ENCODE measurements around the gene EID3.
"Not testable (repeated sequence)": the region's sequence is repeated elsewhere in the genome, so short reads cannot be mapped to it uniquely, and the experiment has no call there.

Gene EID3

GRCh38 chr12:104313568-104314241 is 10.2 kb downstream of the EID3 start:
- no peak for DNase-seq

- no peak for DNase-seq
Observed at GRCh38 chr12:104314242-104314614, 10.7 kb downstream of the EID3 start.

GRCh38 chr12:104315326-104316224 is 12.0 kb downstream of the EID3 start:
- no peak for DNase-seq

GRCh38 chr12:104316936-104317335 is 13.4 kb downstream of the EID3 start:
- DNase-seq: no peak

GRCh38 chr12:104317538-104318210 is 14.1 kb downstream of the EID3 start:
- no peak for DNase-seq

GRCh38 chr12:104319028-104319427 is 15.5 kb downstream of the EID3 start:
- DNase-seq: no peak

- DNase-seq: no peak
Observed at GRCh38 chr12:104319918-104320626, 16.5 kb downstream of the EID3 start.

- no peak for DNase-seq
Observed at GRCh38 chr12:104320627-104321024, 17.1 kb downstream of the EID3 start.

GRCh38 chr12:104321949-104322348 is 18.4 kb downstream of the EID3 start:
- no peak for DNase-seq

GRCh38 chr12:104322533-104322932 is 19.0 kb downstream of the EID3 start:
- not testable (repeated sequence) for DNase-seq

GRCh38 chr12:104323899-104324298 is 20.4 kb downstream of the EID3 start:
- DNase-seq: no peak

- DNase-seq: not testable (repeated sequence)
Observed at GRCh38 chr12:104328278-104328677, 24.7 kb downstream of the EID3 start.

- no peak for DNase-seq
Observed at GRCh38 chr12:104328790-104329189, 25.3 kb downstream of the EID3 start.

GRCh38 chr12:104329707-104330532 is 26.4 kb downstream of the EID3 start:
- no peak for DNase-seq

GRCh38 chr12:104331376-104331775 is 27.8 kb downstream of the EID3 start:
- DNase-seq: no peak

GRCh38 chr12:104332273-104332672 is 28.7 kb downstream of the EID3 start:
- not testable (repeated sequence) for DNase-seq

GRCh38 chr12:104333692-104334255 is 30.2 kb downstream of the EID3 start:
- no peak for DNase-seq

- no peak for DNase-seq
Observed at GRCh38 chr12:104334581-104334980, 31.0 kb downstream of the EID3 start.

GRCh38 chr12:104336115-104336514 is 32.6 kb downstream of the EID3 start:
- no peak for DNase-seq

GRCh38 chr12:104337030-104337558 is 33.6 kb downstream of the EID3 start:
- no peak for DNase-seq

- no peak for DNase-seq
Observed at GRCh38 chr12:104339663-104340062, 36.1 kb downstream of the EID3 start.

All from activated CD8-positive, alpha-beta memory T cell treated with anti-CD3 and anti-CD28 coated beads, Interleukin-2, amount 50 U/mL, for 4 hours (primary cell).